OCI-LY7 (cell line): ENCODE results near the gene SLC26A11. TPM values are rescaled to one million over a fixed set of nuclear protein-coding genes. Genes with fewer than 3 reads are reported as not detected.

ENCODE experiments used
- BruUV-seq: library from RNA; stranded (reverse); fragments of 400-500 nt; replicated peaks from 2 replicates; lab custom pipeline; 2021; lab: Mats Ljungman, UMichigan
- CTCF ChIA-PET: fragments of 300-600 bp; sonication (Branson Sonifier 250); formaldehyde crosslinking; loops from one replicate; lab custom pipeline; 2022; ENCODE audit warnings: antibody characterized with exemption; ENCODE audit not compliant: unreplicated experiment; lab: Charles Lee
- POLR2A ChIA-PET: fragments of 300-600 bp; sonication (Branson Sonifier 250); formaldehyde crosslinking; loops from one replicate; lab custom pipeline; 2022; ENCODE audit warnings: antibody characterized with exemption; lab: Charles Lee
- DNase-seq: peaks from one replicate; pipeline ENCODE4 v3.0.0-alpha.2; 2015; ENCODE audit warnings: low spot score
- H2AFZ ChIP-seq: fragments of 200-600 bp; sonication (generic), shearing (Covaris generic); 2 replicates; pipeline ENCODE4 v1.6.1; 2014; ENCODE audit warnings: mild to moderate bottlenecking, antibody characterized with exemption, low read length, moderate library complexity
- H3K27ac ChIP-seq: fragments of 200-600 bp; sonication (generic); 2 replicates; pipeline ENCODE4 v1.5.1; 2014; ENCODE audit warnings: mixed run types, low read depth, mild to moderate bottlenecking, moderate library complexity, low read length, inconsistent platforms; ENCODE audit not compliant: poor library complexity, severe bottlenecking
- H3K36me3 ChIP-seq: fragments of 200-600 bp; sonication (generic); 2 replicates; pipeline ENCODE4 v1.6.1; 2014; ENCODE audit warnings: mild to moderate bottlenecking, antibody characterized with exemption, low read length, moderate library complexity, mixed read lengths; ENCODE audit not compliant: insufficient read depth
- H3K4me1 ChIP-seq: fragments of 200-600 bp; sonication (generic); 2 replicates; pipeline ENCODE4 v1.5.1; 2014; ENCODE audit warnings: mild to moderate bottlenecking, low read length; ENCODE audit not compliant: insufficient read depth, poor library complexity, severe bottlenecking
- H3K4me2 ChIP-seq: fragments of 200-600 bp; sonication (generic); 2 replicates; pipeline ENCODE4 v1.6.1; 2014; ENCODE audit warnings: mild to moderate bottlenecking, low read length
- H3K4me3 ChIP-seq: fragments of 200-600 bp; sonication (generic); 2 replicates; pipeline ENCODE4 v1.5.1; 2014; ENCODE audit warnings: mild to moderate bottlenecking, low read depth, low read length; ENCODE audit not compliant: poor library complexity, severe bottlenecking
- H3K79me2 ChIP-seq: fragments of 200-600 bp; sonication (generic); 2 replicates; pipeline ENCODE4 v1.6.1; 2016; ENCODE audit warnings: low read depth, mild to moderate bottlenecking, low read length, moderate library complexity, mixed read lengths; ENCODE audit not compliant: insufficient read depth
- H3K9me2 ChIP-seq: fragments of 200-600 bp; sonication (generic); 2 replicates; pipeline ENCODE4 v1.6.1; 2016; ENCODE audit warnings: mild to moderate bottlenecking, low read length, mixed read lengths; ENCODE audit not compliant: insufficient read depth
- H3K9me3 ChIP-seq: fragments of 200-600 bp; sonication (generic); 2 replicates; pipeline ENCODE4 v1.6.1; 2014; ENCODE audit warnings: mild to moderate bottlenecking, mixed run types, low read length, mixed read lengths
- H4K20me1 ChIP-seq: fragments of 200-600 bp; sonication (generic); 2 replicates; pipeline ENCODE4 v1.6.1; 2014; ENCODE audit warnings: mild to moderate bottlenecking, antibody characterized with exemption, low read length, moderate library complexity, mixed read lengths; ENCODE audit not compliant: insufficient read depth
- EZH2phosphoT487 ChIP-seq: fragments of 200-600 bp; sonication (generic); IDR thresholded peaks from 2 replicates; pipeline ENCODE4 v1.6.1; 2018; ENCODE audit warnings: low read depth, borderline replicate concordance, mild to moderate bottlenecking, mixed run types, antibody characterized with exemption, low read length, moderate library complexity, mixed read lengths
- intact Hi-C: fragments of 100-400 bp; cut with micrococcal nuclease; formaldehyde crosslinking; loops from one replicate; pipeline ENCODE4 v1.10.0; 2022; ENCODE audit not compliant: unreplicated experiment
- total RNA-seq, 2 experiments: library from RNA; depleted of rRNA in 1 of 2; stranded (reverse); fragments of >200 nt in 1 of 2; shearing (Covaris generic) in 1 of 2; gene quantifications; 2 replicates each; pipeline ENCODE4 v1.2.3, GENCODE V29; 2014 to 2022
- TF ChIP-seq, protein P1 (sequence below): fragments of 200-600 bp; sonication (generic); conservative IDR thresholded peaks from 2 replicates; pipeline ENCODE4 v1.5.1; 2014; ENCODE audit warnings: mild to moderate bottlenecking, antibody characterized with exemption, low read length, moderate library complexity, mixed read lengths

SLC26A11 gene
- total RNA-seq, 2 experiments from 2014 or later, result 3.5 to 4.1 TPM

GRCh38 chr17:80190716-80191115, 29.5 kb upstream of the SLC26A11 start:
- Histone ChIP-seq H3K4me3 (no peak overlapping the region), H3K9me3 (no peaks in the 10 kb centered on the region), H3K27ac (no peak overlapping the region), H3K4me2 (no peak overlapping the region), H3K9me2 (no peaks in the 10 kb centered on the region), H4K20me1 (no peaks in the 10 kb centered on the region), H3K4me1 (no peaks in the 10 kb centered on the region), H3K79me2 (no peaks in the 10 kb centered on the region), H3K36me3 (no peaks in the 10 kb centered on the region), H2AFZ (no peak overlapping the region)
- DNase-seq, result no peak
- CTCF ChIA-PET, result no interaction called here
- no peak for TF ChIP-seq EZH2phosphoT487
- TF ChIP-seq, protein P1, sequence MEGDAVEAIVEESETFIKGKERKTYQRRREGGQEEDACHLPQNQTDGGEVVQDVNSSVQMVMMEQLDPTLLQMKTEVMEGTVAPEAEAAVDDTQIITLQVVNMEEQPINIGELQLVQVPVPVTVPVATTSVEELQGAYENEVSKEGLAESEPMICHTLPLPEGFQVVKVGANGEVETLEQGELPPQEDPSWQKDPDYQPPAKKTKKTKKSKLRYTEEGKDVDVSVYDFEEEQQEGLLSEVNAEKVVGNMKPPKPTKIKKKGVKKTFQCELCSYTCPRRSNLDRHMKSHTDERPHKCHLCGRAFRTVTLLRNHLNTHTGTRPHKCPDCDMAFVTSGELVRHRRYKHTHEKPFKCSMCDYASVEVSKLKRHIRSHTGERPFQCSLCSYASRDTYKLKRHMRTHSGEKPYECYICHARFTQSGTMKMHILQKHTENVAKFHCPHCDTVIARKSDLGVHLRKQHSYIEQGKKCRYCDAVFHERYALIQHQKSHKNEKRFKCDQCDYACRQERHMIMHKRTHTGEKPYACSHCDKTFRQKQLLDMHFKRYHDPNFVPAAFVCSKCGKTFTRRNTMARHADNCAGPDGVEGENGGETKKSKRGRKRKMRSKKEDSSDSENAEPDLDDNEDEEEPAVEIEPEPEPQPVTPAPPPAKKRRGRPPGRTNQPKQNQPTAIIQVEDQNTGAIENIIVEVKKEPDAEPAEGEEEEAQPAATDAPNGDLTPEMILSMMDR, result no peak
- no TSS peak for BruUV-seq
- POLR2A ChIA-PET, result no interaction called here
- intact Hi-C loops, result no loop called here

- Histone ChIP-seq H2AFZ (no peak overlapping the region), H4K20me1 (no peaks in the 10 kb centered on the region), H3K9me2 (no peaks in the 10 kb centered on the region), H3K4me2 (no peak overlapping the region), H3K36me3 (no peaks in the 10 kb centered on the region), H3K4me1 (no peaks in the 10 kb centered on the region), H3K4me3 (no peak overlapping the region), H3K9me3 (no peaks in the 10 kb centered on the region), H3K27ac (no peak overlapping the region), H3K79me2 (no peaks in the 10 kb centered on the region)
- TF ChIP-seq, protein P1, result no peak
- TF ChIP-seq EZH2phosphoT487, result no peak
- no peak for DNase-seq
- intact Hi-C loops, result no loop called here
- POLR2A ChIA-PET, result interaction anchor here (0.7 kb wide), 1 partner anchor 64 kb away, joined by 4 read pairs; no protein-coding TSS in a partner anchor
- no TSS peak for BruUV-seq
- CTCF ChIA-PET, result interaction anchor here (0.6 kb wide), 1 partner anchor 282 kb away, joined by 3 read pairs; no protein-coding TSS in a partner anchor
Observed at GRCh38 chr17:80191192-80191591, 29.0 kb upstream of the SLC26A11 start.

DNA sequence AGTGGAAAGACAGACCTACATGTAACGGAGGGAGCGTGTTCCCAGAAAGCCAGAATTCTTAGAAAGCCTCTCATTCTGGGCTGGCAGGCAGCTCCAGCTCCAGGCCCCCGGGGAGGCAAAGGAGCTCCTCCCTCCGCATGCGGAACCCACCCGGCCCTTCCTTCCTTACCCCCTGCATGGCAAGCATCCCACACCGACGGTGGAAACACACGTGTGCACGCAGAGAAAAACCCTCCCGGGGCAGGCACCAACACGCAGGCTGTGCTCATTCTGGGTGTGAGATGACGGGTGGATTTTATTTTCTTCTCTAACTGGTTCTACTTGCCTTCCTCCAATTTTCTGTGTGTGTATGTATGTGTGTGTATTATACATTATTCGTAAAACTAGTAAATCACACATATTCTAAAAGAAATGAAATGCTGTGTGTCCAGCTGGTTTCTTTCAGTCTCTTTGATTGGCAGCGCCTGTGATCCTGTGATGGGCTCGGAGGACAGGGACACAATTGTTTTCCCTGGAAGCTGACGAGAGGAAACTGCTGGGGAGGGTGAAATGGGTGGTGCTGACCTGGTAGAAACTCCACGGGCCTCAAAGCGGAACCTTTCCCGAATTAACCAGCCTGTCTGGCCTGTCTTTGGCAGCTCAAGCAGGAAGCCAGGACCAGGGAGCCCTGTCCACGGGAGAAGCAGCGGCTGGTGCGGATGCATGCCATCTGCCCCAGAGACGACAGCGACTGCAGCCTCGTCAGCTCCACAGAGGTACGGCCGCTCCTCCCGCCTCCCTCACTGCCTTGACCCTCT, 28.2 kb upstream of the SLC26A11 start:
- TF ChIP-seq EZH2phosphoT487, result no peak
- TF ChIP-seq, protein P1, result no peak
- ChIA-PET POLR2A (interaction anchor here (0.7 to 1.3 kb wide), 2 partner anchors 38 to 63 kb away, joined by 3 to 4 read pairs; no protein-coding TSS in a partner anchor), CTCF (interaction anchor here (0.6 kb wide), 1 partner anchor 282 kb away, joined by 3 read pairs; no protein-coding TSS in a partner anchor)
- no TSS peak for BruUV-seq
- Histone ChIP-seq H3K79me2 (no peaks in the 10 kb centered on the region), H3K4me1 (no peaks in the 10 kb centered on the region), H3K36me3 (no peaks in the 10 kb centered on the region), H3K9me3 (no peaks in the 10 kb centered on the region), H2AFZ (no peak overlapping the region), H4K20me1 (no peaks in the 10 kb centered on the region), H3K4me2 (no peak overlapping the region), H3K4me3 (no peak overlapping the region), H3K9me2 (no peaks in the 10 kb centered on the region), H3K27ac (no peak overlapping the region)
- intact Hi-C loops, result no loop called here
- DNase-seq, result no peak
